ENCODE results near the gene KLRF2. TPM values are rescaled to one million over a fixed set of nuclear protein-coding genes. Genes with fewer than 3 reads are reported as not detected.

The KLRF2 gene
- total RNA-seq, 1 experiment from 2014 or later: not detected

DNA sequence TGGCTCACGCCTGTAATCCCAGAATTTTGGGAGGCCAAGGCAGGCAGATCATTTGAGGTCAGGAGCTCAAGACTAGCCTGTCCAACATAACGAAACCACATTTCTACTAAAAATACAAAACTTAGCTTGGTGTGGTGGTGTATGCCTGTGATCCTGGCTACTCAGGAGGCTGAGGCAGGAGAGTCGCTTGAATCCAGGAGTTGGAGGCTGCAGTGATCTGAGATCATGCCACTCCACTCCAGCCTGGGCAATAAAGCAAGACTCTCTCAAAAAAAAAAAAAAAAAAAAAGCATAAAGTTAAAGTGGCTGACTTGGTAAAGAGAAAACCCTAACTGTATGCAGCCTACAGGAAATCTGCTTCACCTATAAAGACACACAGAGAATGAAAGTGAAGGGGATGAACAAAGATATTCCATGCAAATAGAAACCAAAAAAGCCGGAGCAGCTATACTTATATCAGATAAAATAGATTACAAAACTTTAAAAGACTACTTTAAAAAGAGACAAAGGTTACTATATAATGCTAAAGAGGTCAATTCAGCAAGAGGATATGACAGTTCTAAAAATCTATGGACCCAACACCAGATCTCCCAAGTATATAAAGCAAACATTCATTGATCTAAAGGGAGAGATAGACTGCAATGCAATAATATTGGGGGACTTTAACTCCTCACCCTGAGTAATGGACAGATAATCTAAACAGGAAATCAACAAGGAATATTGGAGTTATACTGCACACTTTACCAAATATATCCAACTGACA is 16.2 kb upstream of the KLRF2 start:
- intact Hi-C loops (cut with micrococcal nuclease; ENCODE audit: unreplicated experiment): no loop called here
- Mint-ChIP-seq H3K27me3 (ENCODE audit: insufficient read depth, unreplicated experiment) (peaks cover 34% of the 10 kb centered on the region), H3K4me3 (ENCODE audit: unreplicated experiment) (no peak overlapping the region), H3K9me3 (ENCODE audit: unreplicated experiment) (no peaks in the 10 kb centered on the region), H3K36me3 (ENCODE audit: insufficient read depth, unreplicated experiment) (no peaks in the 10 kb centered on the region), H3K4me1 (ENCODE audit: low read depth, unreplicated experiment) (peaks cover 5% of the 10 kb centered on the region), H3K27ac (ENCODE audit: unreplicated experiment) (no peak overlapping the region)
- ChIA-PET CTCF (no interaction called here), POLR2A (no interaction called here)
- no peak for DNase-seq
- no TSS peak for BruUV-seq (replicated peaks)
- Histone ChIP-seq H3K27me3 (replicated peaks; ENCODE audit: control insufficient read depth, insufficient read depth, low read length) (no peaks in the 10 kb centered on the region), H3K4me1 (no peaks in the 10 kb centered on the region; the same call in 1 of the 2 replicates), H3K36me3 (ENCODE audit: control insufficient read depth, insufficient read depth, low read length) (no peaks in the 10 kb centered on the region), H3K9me3 (no peaks in the 10 kb centered on the region), H3K4me3 (ENCODE audit: low read depth, low read length) (no peak overlapping the region)
- TF ChIP-seq, protein P1, sequence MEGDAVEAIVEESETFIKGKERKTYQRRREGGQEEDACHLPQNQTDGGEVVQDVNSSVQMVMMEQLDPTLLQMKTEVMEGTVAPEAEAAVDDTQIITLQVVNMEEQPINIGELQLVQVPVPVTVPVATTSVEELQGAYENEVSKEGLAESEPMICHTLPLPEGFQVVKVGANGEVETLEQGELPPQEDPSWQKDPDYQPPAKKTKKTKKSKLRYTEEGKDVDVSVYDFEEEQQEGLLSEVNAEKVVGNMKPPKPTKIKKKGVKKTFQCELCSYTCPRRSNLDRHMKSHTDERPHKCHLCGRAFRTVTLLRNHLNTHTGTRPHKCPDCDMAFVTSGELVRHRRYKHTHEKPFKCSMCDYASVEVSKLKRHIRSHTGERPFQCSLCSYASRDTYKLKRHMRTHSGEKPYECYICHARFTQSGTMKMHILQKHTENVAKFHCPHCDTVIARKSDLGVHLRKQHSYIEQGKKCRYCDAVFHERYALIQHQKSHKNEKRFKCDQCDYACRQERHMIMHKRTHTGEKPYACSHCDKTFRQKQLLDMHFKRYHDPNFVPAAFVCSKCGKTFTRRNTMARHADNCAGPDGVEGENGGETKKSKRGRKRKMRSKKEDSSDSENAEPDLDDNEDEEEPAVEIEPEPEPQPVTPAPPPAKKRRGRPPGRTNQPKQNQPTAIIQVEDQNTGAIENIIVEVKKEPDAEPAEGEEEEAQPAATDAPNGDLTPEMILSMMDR (IDR thresholded peaks at IDR 0.05; ENCODE audit: insufficient read depth in 1 of 2, low read depth in 1 of 2, low read length in 1 of 2, severe bottlenecking in 1 of 2, unreplicated experiment in 1 of 2): no peak

DNA sequence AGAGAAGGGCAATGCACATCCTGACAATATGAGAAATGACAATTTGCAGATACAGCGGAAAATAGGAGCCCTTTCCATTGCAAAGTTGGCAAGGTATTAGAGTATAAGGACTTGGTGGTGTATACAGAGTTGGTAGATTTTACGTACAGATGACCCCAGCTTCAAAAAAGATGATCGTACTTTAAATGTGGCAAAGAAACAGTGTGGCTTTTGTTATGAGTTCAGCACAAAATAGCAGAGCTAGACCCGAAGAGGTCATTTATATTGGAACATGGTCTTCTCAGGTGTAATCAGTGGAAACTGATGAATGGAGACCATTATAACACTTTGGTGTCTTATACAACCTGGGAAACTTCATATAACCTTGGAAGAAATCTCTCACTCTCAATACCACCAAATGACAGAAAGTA is 14.4 kb upstream of the KLRF2 start:
- Histone ChIP-seq H3K27me3 (replicated peaks; ENCODE audit: control insufficient read depth, insufficient read depth, low read length) (no peaks in the 10 kb centered on the region), H3K9me3 (no peaks in the 10 kb centered on the region), H3K4me1 (no peaks in the 10 kb centered on the region; the same call in 1 of the 2 replicates), H3K36me3 (ENCODE audit: control insufficient read depth, insufficient read depth, low read length) (no peaks in the 10 kb centered on the region), H3K4me3 (ENCODE audit: low read depth, low read length) (no peak overlapping the region)
- TF ChIP-seq, protein P1 (IDR thresholded peaks at IDR 0.05; ENCODE audit: insufficient read depth in 1 of 2, low read depth in 1 of 2, low read length in 1 of 2, severe bottlenecking in 1 of 2, unreplicated experiment in 1 of 2): no peak
- no TSS peak for BruUV-seq (replicated peaks)
- intact Hi-C loops (cut with micrococcal nuclease; ENCODE audit: unreplicated experiment): no loop called here
- H3K4me1 Mint-ChIP-seq (ENCODE audit: low read depth, unreplicated experiment): peaks cover 11% of the 10 kb centered on the region
- no peak overlapping the region for H3K27ac Mint-ChIP-seq (ENCODE audit: unreplicated experiment)
- H3K27me3 Mint-ChIP-seq (ENCODE audit: insufficient read depth, unreplicated experiment): peaks cover 31% of the 10 kb centered on the region
- POLR2A ChIA-PET: no interaction called here
- no peaks in the 10 kb centered on the region for H3K36me3 Mint-ChIP-seq (ENCODE audit: insufficient read depth, unreplicated experiment)
- no peaks in the 10 kb centered on the region for H3K9me3 Mint-ChIP-seq (ENCODE audit: unreplicated experiment)
- CTCF ChIA-PET: no interaction called here
- DNase-seq: no peak
- H3K4me3 Mint-ChIP-seq (ENCODE audit: unreplicated experiment): no peak overlapping the region

DNA sequence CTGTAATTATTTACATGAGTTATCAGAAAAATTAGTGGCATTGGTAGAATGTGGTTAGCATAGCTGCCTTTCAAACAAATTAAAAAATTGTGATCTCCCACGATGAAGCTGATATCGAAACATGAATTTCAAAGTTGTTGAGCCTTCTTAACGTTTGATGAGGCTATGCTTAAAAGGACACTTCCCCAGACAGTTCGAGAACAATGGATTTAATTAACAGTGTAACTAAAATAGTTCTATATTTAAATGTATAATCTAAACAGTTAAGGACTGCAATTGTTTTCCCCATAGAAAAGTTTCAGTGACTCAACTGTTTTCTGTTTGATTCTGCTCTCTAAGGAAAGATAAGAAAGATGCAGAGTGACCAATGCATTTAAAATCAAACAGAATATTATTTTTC is 13.8 kb upstream of the KLRF2 start:
- H3K27ac Mint-ChIP-seq (ENCODE audit: unreplicated experiment): no peak overlapping the region
- CTCF ChIA-PET: no interaction called here
- Histone ChIP-seq H3K27me3 (replicated peaks; ENCODE audit: control insufficient read depth, insufficient read depth, low read length) (no peaks in the 10 kb centered on the region), H3K4me1 (no peaks in the 10 kb centered on the region; the same call in 1 of the 2 replicates), H3K36me3 (ENCODE audit: control insufficient read depth, insufficient read depth, low read length) (no peaks in the 10 kb centered on the region), H3K4me3 (ENCODE audit: low read depth, low read length) (no peak overlapping the region), H3K9me3 (no peaks in the 10 kb centered on the region)
- no TSS peak for BruUV-seq (replicated peaks)
- no peaks in the 10 kb centered on the region for H3K9me3 Mint-ChIP-seq (ENCODE audit: unreplicated experiment)
- H3K36me3 Mint-ChIP-seq (ENCODE audit: insufficient read depth, unreplicated experiment): no peaks in the 10 kb centered on the region
- H3K4me3 Mint-ChIP-seq (ENCODE audit: unreplicated experiment): no peak overlapping the region
- H3K4me1 Mint-ChIP-seq (ENCODE audit: low read depth, unreplicated experiment): peaks cover 15% of the 10 kb centered on the region
- POLR2A ChIA-PET: no interaction called here
- no peak for DNase-seq
- TF ChIP-seq, protein P1 (IDR thresholded peaks at IDR 0.05; ENCODE audit: insufficient read depth in 1 of 2, low read depth in 1 of 2, low read length in 1 of 2, severe bottlenecking in 1 of 2, unreplicated experiment in 1 of 2): no peak
- H3K27me3 Mint-ChIP-seq (ENCODE audit: insufficient read depth, unreplicated experiment): peaks cover 29% of the 10 kb centered on the region
- intact Hi-C loops (cut with micrococcal nuclease; ENCODE audit: unreplicated experiment): no loop called here

All from Caco-2 (cell line).